SU-DHL-6 (cell line): Measurements from ENCODE around the gene NUP205.

Experiments
- H2AFZ ChIP-seq: fragments of 200-600 bp; sonication (generic); 2 replicates; pipeline ENCODE4 v1.6.1; 2014; ENCODE audit warnings: low read depth, mild to moderate bottlenecking, moderate library complexity, mixed read lengths, antibody characterized with exemption, low read length; ENCODE audit not compliant: severe bottlenecking
- H3F3A ChIP-seq: fragments of 200-600 bp; shearing (Covaris generic); 2 replicates; pipeline ENCODE4 v1.6.0; 2016; ENCODE audit warnings: antibody characterized with exemption, mild to moderate bottlenecking; ENCODE audit not compliant: insufficient read depth
- H3K27ac ChIP-seq: fragments of 200-600 bp; sonication (generic); 2 replicates; pipeline ENCODE4 v1.5.1; 2016; ENCODE audit warnings: low read depth, mild to moderate bottlenecking, low read length, moderate library complexity, mixed read lengths
- H3K27me3 ChIP-seq: fragments of 200-600 bp; sonication (generic), shearing (Covaris generic); 2 replicates; pipeline ENCODE4 v1.6.0; 2014; ENCODE audit warnings: mild to moderate bottlenecking, low read length
- H3K36me3 ChIP-seq: fragments of 200-600 bp; sonication (generic); 2 replicates; pipeline ENCODE4 v1.6.1; 2014; ENCODE audit warnings: mild to moderate bottlenecking, low read length, mixed read lengths
- H3K4me2 ChIP-seq: fragments of 300-600, 200-600 bp; shearing (Covaris generic), sonication (generic); 2 replicates; pipeline ENCODE4 v1.6.0; 2014; ENCODE audit warnings: low read length, low read depth, mild to moderate bottlenecking; ENCODE audit not compliant: poor library complexity, severe bottlenecking
- H3K4me3 ChIP-seq: fragments of 200-600 bp; sonication (generic); 2 replicates; pipeline ENCODE4 v1.5.1; 2014; ENCODE audit warnings: antibody characterized with exemption, low read length, mild to moderate bottlenecking, mixed read lengths; ENCODE audit not compliant: insufficient read depth, poor library complexity, severe bottlenecking
- H3K79me2 ChIP-seq: fragments of 200-600 bp; sonication (generic); 2 replicates; pipeline ENCODE4 v1.6.1; 2014; ENCODE audit warnings: mild to moderate bottlenecking, low read length, moderate library complexity; ENCODE audit not compliant: insufficient read depth
- H3K9ac ChIP-seq: fragments of 200-600 bp; sonication (generic); 2 replicates; pipeline ENCODE4 v1.7.0; 2014; ENCODE audit warnings: mild to moderate bottlenecking, low read length
- H3K9me2 ChIP-seq: fragments of 200-600 bp; sonication (generic); replicated peaks from 2 replicates; pipeline ENCODE4 v1.6.1; 2014; ENCODE audit warnings: low read length; ENCODE audit not compliant: insufficient read depth
- H3K9me3 ChIP-seq: fragments of 200-600 bp; sonication (generic); 2 replicates; pipeline ENCODE4 v1.6.1; 2014; ENCODE audit warnings: low read length, mixed read lengths; ENCODE audit not compliant: insufficient read depth
- H4K20me1 ChIP-seq: fragments of 200-600 bp; sonication (generic); 2 replicates; pipeline ENCODE4 v1.6.1; 2014; ENCODE audit warnings: low read depth, mild to moderate bottlenecking, antibody characterized with exemption, low read length, moderate library complexity, mixed read lengths
- EZH2phosphoT487 ChIP-seq: fragments of 200-600 bp; sonication (generic), shearing (Covaris generic); conservative IDR thresholded peaks from 2 replicates; pipeline ENCODE4 v1.6.1; 2018; ENCODE audit warnings: mild to moderate bottlenecking, antibody characterized with exemption, low read length, moderate library complexity, mixed read lengths
- TF ChIP-seq, protein P1 (sequence below): fragments of 200-600 bp; sonication (generic); IDR thresholded peaks from one replicate; pipeline ENCODE4 v1.5.1; 2017; ENCODE audit warnings: antibody characterized with exemption, mild to moderate bottlenecking, low read length, moderate library complexity; ENCODE audit not compliant: insufficient read depth, poor library complexity, severe bottlenecking

Gene NUP205

DNA sequence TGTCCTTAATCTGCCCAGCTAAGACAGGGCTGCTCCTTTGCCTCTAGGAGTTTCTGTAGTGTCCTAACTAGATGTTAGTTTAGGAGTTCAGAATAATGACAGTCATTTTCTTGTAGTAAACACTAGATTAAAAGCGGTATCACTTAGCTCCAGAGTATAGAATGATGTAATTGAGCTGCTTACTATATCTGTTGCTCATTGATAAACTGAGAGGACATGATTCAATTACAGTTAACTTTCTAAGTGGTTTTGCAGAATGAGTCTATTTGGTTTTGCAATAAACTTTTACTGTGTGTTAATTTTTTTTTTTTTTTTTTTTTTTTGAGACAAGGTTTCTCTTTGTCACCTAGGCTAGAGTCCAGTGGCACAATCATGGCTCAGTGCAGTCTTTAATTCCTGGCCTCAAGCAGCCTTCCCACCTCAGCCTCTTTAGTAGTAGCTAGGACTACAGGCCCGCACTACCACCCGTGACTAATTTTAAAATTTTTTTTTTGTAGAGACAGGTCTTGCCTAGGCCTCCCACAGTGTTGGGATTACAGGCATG is 106.4 kb downstream of the NUP205 start:
- Histone ChIP-seq H3K4me3 (no peak overlapping the region), H3K79me2 (peaks cover 63% of the 10 kb centered on the region), H3K27ac (no peak overlapping the region)

GRCh38 chr7:135665042-135665441 is 107.3 kb downstream of the NUP205 start:
- H3F3A ChIP-seq = peaks cover 9% of the 10 kb centered on the region; the same call in 1 of the 2 replicates
- TF ChIP-seq, protein P1, sequence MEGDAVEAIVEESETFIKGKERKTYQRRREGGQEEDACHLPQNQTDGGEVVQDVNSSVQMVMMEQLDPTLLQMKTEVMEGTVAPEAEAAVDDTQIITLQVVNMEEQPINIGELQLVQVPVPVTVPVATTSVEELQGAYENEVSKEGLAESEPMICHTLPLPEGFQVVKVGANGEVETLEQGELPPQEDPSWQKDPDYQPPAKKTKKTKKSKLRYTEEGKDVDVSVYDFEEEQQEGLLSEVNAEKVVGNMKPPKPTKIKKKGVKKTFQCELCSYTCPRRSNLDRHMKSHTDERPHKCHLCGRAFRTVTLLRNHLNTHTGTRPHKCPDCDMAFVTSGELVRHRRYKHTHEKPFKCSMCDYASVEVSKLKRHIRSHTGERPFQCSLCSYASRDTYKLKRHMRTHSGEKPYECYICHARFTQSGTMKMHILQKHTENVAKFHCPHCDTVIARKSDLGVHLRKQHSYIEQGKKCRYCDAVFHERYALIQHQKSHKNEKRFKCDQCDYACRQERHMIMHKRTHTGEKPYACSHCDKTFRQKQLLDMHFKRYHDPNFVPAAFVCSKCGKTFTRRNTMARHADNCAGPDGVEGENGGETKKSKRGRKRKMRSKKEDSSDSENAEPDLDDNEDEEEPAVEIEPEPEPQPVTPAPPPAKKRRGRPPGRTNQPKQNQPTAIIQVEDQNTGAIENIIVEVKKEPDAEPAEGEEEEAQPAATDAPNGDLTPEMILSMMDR = no peak
- no peak for TF ChIP-seq EZH2phosphoT487

More for the DNA sequence above, 106.4 kb downstream of the NUP205 start:
- Histone ChIP-seq H3K9me3 (no peaks in the 10 kb centered on the region), H3K4me2 (peak overlapping the region; percentile 74), H3K9ac (0 out of 2 replicates have a peak overlapping the region, but pooled peaks have one; percentile 95), H3K9me2 (no peaks in the 10 kb centered on the region), H3K27me3 (no peaks in the 10 kb centered on the region), H3K36me3 (0 out of 2 replicates have a peak, but pooled peaks cover 3% of the 10 kb centered on the region), H4K20me1 (no peaks in the 10 kb centered on the region), H3F3A (peaks cover 9% of the 10 kb centered on the region; the same call in 1 of the 2 replicates), H2AFZ (no peak overlapping the region)
- TF ChIP-seq, protein P1 = no peak
- TF ChIP-seq EZH2phosphoT487 = no peak

GRCh38 chr7:135666156-135666555 is 108.4 kb downstream of the NUP205 start:
- H3K36me3 ChIP-seq = 0 out of 2 replicates have a peak, but pooled peaks cover 3% of the 10 kb centered on the region
- TF ChIP-seq, protein P1 = no peak
- peaks cover 13% of the 10 kb centered on the region for H3F3A ChIP-seq

More at GRCh38 chr7:135665042-135665441, 107.3 kb downstream of the NUP205 start:
- Histone ChIP-seq H3K4me3 (no peak overlapping the region), H3K9me3 (no peaks in the 10 kb centered on the region), H4K20me1 (no peaks in the 10 kb centered on the region), H3K4me2 (no peak overlapping the region), H3K79me2 (peaks cover 72% of the 10 kb centered on the region), H3K27ac (no peak overlapping the region), H3K9me2 (no peaks in the 10 kb centered on the region), H3K9ac (0 out of 2 replicates have a peak overlapping the region, but pooled peaks have one; percentile 16), H2AFZ (no peak overlapping the region), H3K27me3 (no peaks in the 10 kb centered on the region), H3K36me3 (0 out of 2 replicates have a peak, but pooled peaks cover 3% of the 10 kb centered on the region)

More at GRCh38 chr7:135666156-135666555, 108.4 kb downstream of the NUP205 start:
- H3K9me3 ChIP-seq = no peaks in the 10 kb centered on the region
- no peaks in the 10 kb centered on the region for H3K9me2 ChIP-seq
- no peaks in the 10 kb centered on the region for H4K20me1 ChIP-seq
- no peak overlapping the region for H3K9ac ChIP-seq
- peaks cover 83% of the 10 kb centered on the region for H3K79me2 ChIP-seq
- H3K4me3 ChIP-seq = no peak overlapping the region
- no peak overlapping the region for H3K4me2 ChIP-seq
- no peaks in the 10 kb centered on the region for H3K27me3 ChIP-seq
- no peak overlapping the region for H2AFZ ChIP-seq
- H3K27ac ChIP-seq = no peak overlapping the region
